IPS-NIHi7 (cell line): ENCODE data around the gene SLC5A3.

Source experiments
- DNase-seq: peaks from one replicate; pipeline ENCODE4 v3.0.0; 2012; ENCODE audit warnings: mixed read lengths; ENCODE audit errors: extremely low spot score

Gene SLC5A3

GRCh38 chr21:34071683-34072082 is 1.7 kb upstream of the SLC5A3 start:
- DNase-seq, result no peak

- no peak for DNase-seq
These were observed 990 bp upstream of the SLC5A3 start for GRCh38 chr21:34072145-34073031.

- no peak for DNase-seq
These were observed 438 bp downstream of the SLC5A3 start for GRCh38 chr21:34073749-34074282.

- DNase-seq, result no peak
These were observed 1.1 kb downstream of the SLC5A3 start for GRCh38 chr21:34074283-34075090.

- no peak for DNase-seq
These were observed 1.7 kb downstream of the SLC5A3 start for GRCh38 chr21:34075091-34075425.

- no peak for DNase-seq
These were observed 2.6 kb downstream of the SLC5A3 start for GRCh38 chr21:34075760-34076660.

- no peak for DNase-seq
These were observed 3.5 kb downstream of the SLC5A3 start for GRCh38 chr21:34076835-34077234.

- DNase-seq, result no peak
These were observed 4.5 kb downstream of the SLC5A3 start for GRCh38 chr21:34077888-34078287.

GRCh38 chr21:34078915-34079314 is 5.5 kb downstream of the SLC5A3 start:
- no peak for DNase-seq

- no peak for DNase-seq
These were observed 7.3 kb downstream of the SLC5A3 start for GRCh38 chr21:34080710-34081109.

- no peak for DNase-seq
These were observed 9.4 kb downstream of the SLC5A3 start for GRCh38 chr21:34082769-34083168.

- DNase-seq, result no peak
These were observed 10.0 kb downstream of the SLC5A3 start for GRCh38 chr21:34083357-34083756.

- no peak for DNase-seq
These were observed 11.8 kb downstream of the SLC5A3 start for GRCh38 chr21:34085129-34085528.

GRCh38 chr21:34086887-34087306 is 13.5 kb downstream of the SLC5A3 start:
- DNase-seq, result no peak

- no peak for DNase-seq
These were observed 15.4 kb downstream of the SLC5A3 start for GRCh38 chr21:34088752-34089151.

- DNase-seq, result no peak
These were observed 17.7 kb downstream of the SLC5A3 start for GRCh38 chr21:34091032-34091431.

- no peak for DNase-seq
These were observed 18.2 kb downstream of the SLC5A3 start for GRCh38 chr21:34091607-34092006.

- no peak for DNase-seq
These were observed 19.0 kb downstream of the SLC5A3 start for GRCh38 chr21:34092262-34092921.

- no peak for DNase-seq
These were observed 19.7 kb downstream of the SLC5A3 start for GRCh38 chr21:34093083-34093482.

- DNase-seq, result no peak
These were observed 21.6 kb downstream of the SLC5A3 start for GRCh38 chr21:34094949-34095348.

GRCh38 chr21:34097442-34097841 is 24.1 kb downstream of the SLC5A3 start:
- DNase-seq, result no peak
